ENCODE measurements around the gene KIF26B. TPM values are rescaled to one million over a fixed set of nuclear protein-coding genes. Genes with fewer than 3 reads are reported as not detected.

The KIF26B gene
- total and polyA plus RNA-seq, 2 of the 4 experiments (the other 2 are of a cell fraction): 0.53 to 0.54 TPM

DNA sequence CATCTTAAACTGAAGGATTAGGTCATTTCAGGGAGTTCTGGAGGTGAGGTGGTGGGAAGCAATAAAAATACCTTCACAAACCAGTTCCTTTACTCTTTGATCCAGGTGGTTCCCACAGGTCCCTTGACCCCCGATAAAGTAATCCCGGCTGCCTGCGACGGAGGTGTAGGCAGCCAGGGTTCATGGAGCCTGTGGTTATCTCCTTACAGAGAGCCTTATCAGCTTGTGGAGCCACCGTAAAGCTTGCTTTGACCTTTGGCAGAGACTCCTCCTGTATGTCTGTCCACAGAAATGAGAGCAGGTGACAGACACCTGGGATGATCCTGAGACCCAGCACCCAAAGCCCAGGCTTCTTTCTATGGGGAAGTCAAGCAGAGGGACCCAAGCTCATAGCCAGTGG lies 243.4 kb downstream of the KIF26B start:
- H3K56ac ChIP-seq (ENCODE audit: extremely low read depth, insufficient read depth, low read length): no peak overlapping the region
- H4K91ac ChIP-seq (ENCODE audit: insufficient read depth, low read depth, low read length): no peak overlapping the region
- ChIA-PET POLR2A (ENCODE audit: unreplicated experiment) (no interaction called here), CTCF (interaction anchor here (0.6 to 1.2 kb wide), 2 partner anchors 8 to 601 kb away, joined by 3 read pairs; no protein-coding TSS in a partner anchor)
- H4K5ac ChIP-seq (ENCODE audit: low read depth, low read length): no peak overlapping the region
- no peak for ATAC-seq (ENCODE audit: low read depth)
- no peak overlapping the region for H2AFZ ChIP-seq (replicated peaks; ENCODE audit: low read length, poor library complexity)
- 91% methylated on average over 4 of the region's 5 CpGs; no CpG with 5 or more reads in 1 of the 2 experiments for WGBS, 2 experiments (ENCODE audit: extremely low coverage in 2 of 2, insufficient read length in 1 of 2)
- dilution Hi-C loops (cut with HindIII; ENCODE audit: low sequenced_read_pairs, unreplicated experiment) (no loop called here), intact Hi-C loops (cut with micrococcal nuclease) (no loop called here), in situ Hi-C loops (cut with MboI; ENCODE audit: low sequenced_read_pairs) (no loop called here)
- TF ChIP-seq RAD21 (IDR thresholded peaks at IDR 0.05; ENCODE audit: low read length) (no peak), CEBPB (IDR thresholded peaks at IDR 0.05; ENCODE audit: low read depth, low read length) (no peak), CHD1 (IDR thresholded peaks at IDR 0.05; ENCODE audit: low read depth, low read length) (no peak), MAZ (IDR thresholded peaks at IDR 0.05; ENCODE audit: borderline replicate concordance, low read depth, low read length) (no peak), MAFK (IDR thresholded peaks at IDR 0.05; ENCODE audit: low read depth, low read length) (no peak), RFX5 (IDR thresholded peaks at IDR 0.05; ENCODE audit: low read depth, low read length) (no peak), MXI1 (IDR thresholded peaks at IDR 0.05; ENCODE audit: borderline replicate concordance, low read depth, low read length) (no peak), NFE2L2 (IDR thresholded peaks at IDR 0.05; ENCODE audit: low read depth, low read length) (no peak), POLR2A (IDR thresholded peaks at IDR 0.05; ENCODE audit: low read depth, low read length) (no peak), FOS (IDR thresholded peaks at IDR 0.05; ENCODE audit: low read depth, low read length) (no peak), RCOR1 (IDR thresholded peaks at IDR 0.05; ENCODE audit: insufficient replicate concordance, low read length) (no peak), BHLHE40 (IDR thresholded peaks at IDR 0.05; ENCODE audit: low read depth, low read length) (no peak), SMC3 (IDR thresholded peaks at IDR 0.05; ENCODE audit: low read depth, low read length) (no peak)
- TF ChIP-seq, protein P1, sequence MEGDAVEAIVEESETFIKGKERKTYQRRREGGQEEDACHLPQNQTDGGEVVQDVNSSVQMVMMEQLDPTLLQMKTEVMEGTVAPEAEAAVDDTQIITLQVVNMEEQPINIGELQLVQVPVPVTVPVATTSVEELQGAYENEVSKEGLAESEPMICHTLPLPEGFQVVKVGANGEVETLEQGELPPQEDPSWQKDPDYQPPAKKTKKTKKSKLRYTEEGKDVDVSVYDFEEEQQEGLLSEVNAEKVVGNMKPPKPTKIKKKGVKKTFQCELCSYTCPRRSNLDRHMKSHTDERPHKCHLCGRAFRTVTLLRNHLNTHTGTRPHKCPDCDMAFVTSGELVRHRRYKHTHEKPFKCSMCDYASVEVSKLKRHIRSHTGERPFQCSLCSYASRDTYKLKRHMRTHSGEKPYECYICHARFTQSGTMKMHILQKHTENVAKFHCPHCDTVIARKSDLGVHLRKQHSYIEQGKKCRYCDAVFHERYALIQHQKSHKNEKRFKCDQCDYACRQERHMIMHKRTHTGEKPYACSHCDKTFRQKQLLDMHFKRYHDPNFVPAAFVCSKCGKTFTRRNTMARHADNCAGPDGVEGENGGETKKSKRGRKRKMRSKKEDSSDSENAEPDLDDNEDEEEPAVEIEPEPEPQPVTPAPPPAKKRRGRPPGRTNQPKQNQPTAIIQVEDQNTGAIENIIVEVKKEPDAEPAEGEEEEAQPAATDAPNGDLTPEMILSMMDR (conservative IDR thresholded peaks at IDR 0.05; ENCODE audit: low read depth, low read length): no peak
- TF ChIP-seq, protein P2, sequence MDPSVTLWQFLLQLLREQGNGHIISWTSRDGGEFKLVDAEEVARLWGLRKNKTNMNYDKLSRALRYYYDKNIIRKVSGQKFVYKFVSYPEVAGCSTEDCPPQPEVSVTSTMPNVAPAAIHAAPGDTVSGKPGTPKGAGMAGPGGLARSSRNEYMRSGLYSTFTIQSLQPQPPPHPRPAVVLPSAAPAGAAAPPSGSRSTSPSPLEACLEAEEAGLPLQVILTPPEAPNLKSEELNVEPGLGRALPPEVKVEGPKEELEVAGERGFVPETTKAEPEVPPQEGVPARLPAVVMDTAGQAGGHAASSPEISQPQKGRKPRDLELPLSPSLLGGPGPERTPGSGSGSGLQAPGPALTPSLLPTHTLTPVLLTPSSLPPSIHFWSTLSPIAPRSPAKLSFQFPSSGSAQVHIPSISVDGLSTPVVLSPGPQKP (IDR thresholded peaks at IDR 0.05; ENCODE audit: borderline replicate concordance, low read depth, low read length): no peak
- TF ChIP-seq, protein P3, sequence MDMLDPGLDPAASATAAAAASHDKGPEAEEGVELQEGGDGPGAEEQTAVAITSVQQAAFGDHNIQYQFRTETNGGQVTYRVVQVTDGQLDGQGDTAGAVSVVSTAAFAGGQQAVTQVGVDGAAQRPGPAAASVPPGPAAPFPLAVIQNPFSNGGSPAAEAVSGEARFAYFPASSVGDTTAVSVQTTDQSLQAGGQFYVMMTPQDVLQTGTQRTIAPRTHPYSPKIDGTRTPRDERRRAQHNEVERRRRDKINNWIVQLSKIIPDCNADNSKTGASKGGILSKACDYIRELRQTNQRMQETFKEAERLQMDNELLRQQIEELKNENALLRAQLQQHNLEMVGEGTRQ (IDR thresholded peaks at IDR 0.05; ENCODE audit: low read depth, low read length): no peak
- no peaks in the 10 kb centered on the region for H3K36me3 ChIP-seq (ENCODE audit: control insufficient read depth, insufficient read depth, low read length)
- no peak overlapping the region for H3K4me3 ChIP-seq (ENCODE audit: insufficient read depth, low read depth, low read length)
- no peak overlapping the region for H2BK120ac ChIP-seq (ENCODE audit: low read depth, low read length)
- no peak overlapping the region for H3K4ac ChIP-seq (ENCODE audit: low read depth, low read length)
- no peak overlapping the region for H4K8ac ChIP-seq (ENCODE audit: low read depth in 2 of 2, low read length in 2 of 2)
- no peak overlapping the region for H2BK15ac ChIP-seq (ENCODE audit: low read depth, low read length)
- no peaks in the 10 kb centered on the region for H3K4me1 ChIP-seq (ENCODE audit: control insufficient read depth, insufficient read depth, low read length)
- no peak overlapping the region for H2BK5ac ChIP-seq (ENCODE audit: low read depth, low read length, poor library complexity, severe bottlenecking)
- BruUV-seq (replicated peaks): no TSS peak
- DNase-seq: no peak
- no peak overlapping the region for H3K18ac ChIP-seq (ENCODE audit: low read depth, low read length)
- H3K27ac ChIP-seq (ENCODE audit: insufficient read depth, low read length): no peak overlapping the region
- no peak overlapping the region for H3K14ac ChIP-seq (replicated peaks; ENCODE audit: low read depth, low read length)
- H3K79me1 ChIP-seq (ENCODE audit: low read depth in 1 of 2, low read length in 2 of 2): no peaks in the 10 kb centered on the region
- no peak overlapping the region for H2BK20ac ChIP-seq (ENCODE audit: low read depth, low read length)
- H3K9me1 ChIP-seq (ENCODE audit: insufficient read depth, low read length): no peaks in the 10 kb centered on the region
- H3K23ac ChIP-seq (ENCODE audit: low read depth, low read length): no peak overlapping the region
- H3K9me3 ChIP-seq (ENCODE audit: control insufficient read depth, insufficient read depth, low read length): no peaks in the 10 kb centered on the region
- no peak overlapping the region for H3K4me2 ChIP-seq (ENCODE audit: low read depth, low read length)
- H2AK5ac ChIP-seq (ENCODE audit: low read depth, low read length): no peak overlapping the region
- H3K9ac ChIP-seq (ENCODE audit: low read depth, low read length): no peak overlapping the region
- no peaks in the 10 kb centered on the region for H3K27me3 ChIP-seq (ENCODE audit: control insufficient read depth, insufficient read depth, low read length)
- no peaks in the 10 kb centered on the region for H4K20me1 ChIP-seq (ENCODE audit: insufficient read depth, low read length)
- no peak overlapping the region for H2AK9ac ChIP-seq (replicated peaks; ENCODE audit: low read depth, low read length, poor library complexity)

All from IMR-90 (cell line).